Cardiac fibroblast (primary cell): Measurements from ENCODE around the gene TMEM135.

Experiments used
- DNase-seq, 2 donors: peaks; one replicate each; pipeline versions ENCODE4 v3.0.0 to v3.0.0-alpha.2; 2010; ENCODE audit warnings: low read depth in 2 of 2
- H3K4me3 ChIP-seq, 2 donors: replicated peaks in 1 of 2; 1 replicate in 1 of 2; 2 replicates in 1 of 2; pipeline ENCODE4 v1.5.1; 2011; ENCODE audit warnings: low read depth in 2 of 2, low read length in 2 of 2, mild to moderate bottlenecking in 2 of 2, moderate library complexity in 1 of 2
- TF ChIP-seq, protein P1 (sequence below): IDR thresholded peaks from one replicate; pipeline ENCODE4 v1.5.1; 2011; ENCODE audit warnings: low read depth, mild to moderate bottlenecking, low read length, inconsistent platforms

TMEM135 gene

DNA sequence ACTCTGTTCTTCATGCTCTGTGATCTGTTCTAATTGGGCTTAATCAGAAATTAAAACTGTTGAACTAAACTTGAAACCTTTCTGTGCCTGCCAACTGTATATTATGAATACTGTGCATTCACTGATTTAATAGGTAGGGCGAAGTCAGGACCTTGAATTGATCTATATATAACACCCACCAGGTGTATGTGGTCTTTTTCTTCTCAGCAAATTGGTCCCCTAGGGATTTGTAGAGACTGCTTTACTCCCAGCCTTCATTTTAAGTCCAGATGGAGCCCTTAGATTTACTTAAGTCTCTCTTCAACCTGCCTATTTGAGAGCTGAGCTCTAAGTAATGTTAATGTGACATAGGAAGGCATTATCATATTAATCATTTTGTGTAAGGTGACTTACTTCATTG is 257.5 kb downstream of the TMEM135 start:
- TF ChIP-seq, protein P1, sequence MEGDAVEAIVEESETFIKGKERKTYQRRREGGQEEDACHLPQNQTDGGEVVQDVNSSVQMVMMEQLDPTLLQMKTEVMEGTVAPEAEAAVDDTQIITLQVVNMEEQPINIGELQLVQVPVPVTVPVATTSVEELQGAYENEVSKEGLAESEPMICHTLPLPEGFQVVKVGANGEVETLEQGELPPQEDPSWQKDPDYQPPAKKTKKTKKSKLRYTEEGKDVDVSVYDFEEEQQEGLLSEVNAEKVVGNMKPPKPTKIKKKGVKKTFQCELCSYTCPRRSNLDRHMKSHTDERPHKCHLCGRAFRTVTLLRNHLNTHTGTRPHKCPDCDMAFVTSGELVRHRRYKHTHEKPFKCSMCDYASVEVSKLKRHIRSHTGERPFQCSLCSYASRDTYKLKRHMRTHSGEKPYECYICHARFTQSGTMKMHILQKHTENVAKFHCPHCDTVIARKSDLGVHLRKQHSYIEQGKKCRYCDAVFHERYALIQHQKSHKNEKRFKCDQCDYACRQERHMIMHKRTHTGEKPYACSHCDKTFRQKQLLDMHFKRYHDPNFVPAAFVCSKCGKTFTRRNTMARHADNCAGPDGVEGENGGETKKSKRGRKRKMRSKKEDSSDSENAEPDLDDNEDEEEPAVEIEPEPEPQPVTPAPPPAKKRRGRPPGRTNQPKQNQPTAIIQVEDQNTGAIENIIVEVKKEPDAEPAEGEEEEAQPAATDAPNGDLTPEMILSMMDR: no peak
- no peak for DNase-seq
- no peak overlapping the region for H3K4me3 ChIP-seq

DNA sequence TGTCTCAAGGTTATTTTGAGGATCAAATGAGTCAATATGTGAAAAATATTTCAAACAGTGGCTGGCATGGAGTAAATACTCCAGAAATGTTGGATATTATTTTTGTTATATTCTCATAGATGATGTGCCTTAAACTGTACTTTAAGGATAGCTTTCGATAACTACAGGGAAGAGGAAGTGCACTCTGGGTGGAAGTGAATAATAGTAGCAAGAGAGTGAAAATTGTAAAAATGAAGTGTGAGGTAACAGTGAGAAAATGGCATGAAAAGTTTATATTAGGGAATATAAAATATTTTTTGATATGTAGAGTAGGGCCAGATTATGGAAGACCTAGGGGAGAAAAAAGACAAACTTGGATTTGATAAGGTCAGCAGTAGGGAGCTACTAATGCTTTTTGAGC is 258.9 kb downstream of the TMEM135 start:
- TF ChIP-seq, protein P1: no peak
- no peak for DNase-seq
- no peak overlapping the region for H3K4me3 ChIP-seq

DNA sequence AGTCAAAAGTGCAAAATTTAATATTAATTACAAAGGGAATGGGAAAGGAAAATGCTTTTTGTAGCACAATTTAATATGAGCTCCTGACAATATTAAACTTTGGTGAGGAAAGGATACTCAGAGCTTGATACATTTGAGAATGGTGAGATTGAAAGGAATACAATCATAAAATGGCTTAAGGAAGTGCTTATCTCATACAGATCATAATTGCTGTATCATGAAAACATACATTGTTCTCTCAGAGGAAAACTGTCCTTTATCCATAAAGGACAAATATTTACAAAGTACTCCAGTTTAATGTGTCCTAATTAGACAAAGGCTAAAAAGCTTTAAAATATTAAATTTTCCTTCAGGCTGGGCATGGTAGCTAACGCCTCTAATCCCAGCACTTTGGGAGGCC is 260.4 kb downstream of the TMEM135 start:
- no peak for DNase-seq
- H3K4me3 ChIP-seq: no peak overlapping the region
- TF ChIP-seq, protein P1: no peak

DNA sequence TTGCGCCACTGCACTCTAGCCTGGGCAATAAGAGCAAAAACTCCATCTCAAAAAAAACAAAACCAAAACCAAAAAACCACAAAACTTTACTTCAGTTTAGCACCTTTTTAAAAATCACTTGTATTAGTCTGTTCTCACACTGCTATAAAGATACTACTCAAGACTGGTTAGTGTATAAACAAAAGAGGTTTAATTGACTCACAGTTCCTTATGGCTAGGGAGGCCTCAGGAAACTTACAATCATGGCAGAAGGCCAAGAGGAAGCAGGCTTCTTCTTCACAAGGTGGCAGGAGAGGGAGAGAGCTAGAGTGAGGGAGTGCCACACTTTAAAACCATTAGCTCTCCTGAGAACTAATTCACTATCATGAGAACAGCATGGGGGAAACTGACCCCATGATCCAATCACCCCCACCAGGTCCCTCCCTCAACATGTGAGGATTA is 261.3 kb downstream of the TMEM135 start:
- TF ChIP-seq, protein P1: no peak
- peak in 1 of 2 donors; percentile 11 for DNase-seq
- H3K4me3 ChIP-seq: no peak overlapping the region

DNA sequence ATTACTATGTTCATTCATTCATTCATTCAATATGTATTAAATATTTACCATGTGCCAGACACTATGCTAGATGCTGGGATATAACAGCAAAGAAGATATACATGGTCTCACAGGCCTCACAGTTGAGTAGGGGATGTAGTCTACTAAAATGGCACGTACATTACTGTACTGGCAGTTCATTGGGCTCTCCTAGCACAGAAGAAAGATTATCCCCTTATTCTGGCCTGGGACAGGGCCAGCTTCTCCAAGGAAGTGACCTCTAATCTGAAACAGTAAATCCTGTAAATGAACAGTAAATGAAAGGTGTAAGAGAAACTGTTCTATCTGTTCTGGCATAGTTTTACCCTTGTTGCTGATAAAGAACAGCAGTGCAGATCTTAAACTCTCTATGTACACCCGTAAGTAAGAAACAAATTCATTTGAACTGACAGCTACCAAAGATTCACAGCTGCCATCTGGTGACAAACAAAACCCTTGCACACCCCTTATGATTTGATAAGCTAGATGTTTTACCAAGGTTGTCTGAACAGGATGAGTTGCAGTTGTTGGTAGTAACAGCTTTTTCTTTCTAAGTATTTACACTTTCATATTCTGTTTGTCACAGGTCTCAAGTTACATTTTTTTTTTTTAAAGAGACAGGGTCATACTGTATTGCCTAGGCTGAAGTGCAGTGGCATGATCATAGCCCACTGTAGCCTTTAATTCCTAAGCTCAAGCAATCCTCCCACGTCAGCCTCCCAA is 263.1 kb downstream of the TMEM135 start:
- TF ChIP-seq, protein P1: no peak
- peak; percentile 13 to 14 for DNase-seq
- no peak overlapping the region for H3K4me3 ChIP-seq

DNA sequence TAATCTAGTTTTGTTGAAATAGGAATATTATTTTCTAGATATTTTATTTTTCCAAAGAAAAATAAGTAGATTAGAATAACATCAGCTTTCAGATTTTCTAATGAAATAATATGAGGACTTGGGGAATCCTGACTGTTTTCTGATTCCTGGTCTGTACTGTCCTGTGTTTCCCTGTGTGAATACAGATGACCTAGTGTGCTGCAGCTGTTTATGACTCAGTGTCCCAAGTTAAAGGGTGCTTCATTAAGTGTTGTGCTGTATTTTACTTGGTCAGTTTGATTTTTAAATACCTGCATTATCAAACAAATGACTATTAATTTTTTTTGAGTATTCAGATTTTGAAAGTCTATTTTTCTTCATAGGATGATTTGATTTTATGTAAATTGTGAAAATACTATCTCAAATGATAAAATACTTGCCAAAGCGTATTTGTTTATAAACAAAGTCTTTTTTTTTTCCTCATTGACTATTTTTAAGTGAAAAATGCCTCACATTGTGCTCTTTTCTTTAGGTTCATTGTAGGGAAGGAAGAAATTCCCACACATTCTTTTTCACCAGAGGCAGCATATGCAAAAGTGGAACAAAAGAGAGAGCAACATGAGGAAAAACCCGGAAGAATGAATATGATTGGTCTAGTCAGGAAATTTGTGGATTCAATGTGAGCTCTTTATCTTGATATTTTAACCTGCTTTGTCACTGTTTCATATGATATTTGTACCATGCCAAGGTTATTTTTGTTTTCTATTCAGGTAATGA is 264.2 kb downstream of the TMEM135 start:
- no peak overlapping the region for H3K4me3 ChIP-seq
- TF ChIP-seq, protein P1: no peak
- peak in 1 of 2 donors; percentile 33 for DNase-seq
